Measurements from ENCODE around the gene PRR35.

The PRR35 gene

DNA sequence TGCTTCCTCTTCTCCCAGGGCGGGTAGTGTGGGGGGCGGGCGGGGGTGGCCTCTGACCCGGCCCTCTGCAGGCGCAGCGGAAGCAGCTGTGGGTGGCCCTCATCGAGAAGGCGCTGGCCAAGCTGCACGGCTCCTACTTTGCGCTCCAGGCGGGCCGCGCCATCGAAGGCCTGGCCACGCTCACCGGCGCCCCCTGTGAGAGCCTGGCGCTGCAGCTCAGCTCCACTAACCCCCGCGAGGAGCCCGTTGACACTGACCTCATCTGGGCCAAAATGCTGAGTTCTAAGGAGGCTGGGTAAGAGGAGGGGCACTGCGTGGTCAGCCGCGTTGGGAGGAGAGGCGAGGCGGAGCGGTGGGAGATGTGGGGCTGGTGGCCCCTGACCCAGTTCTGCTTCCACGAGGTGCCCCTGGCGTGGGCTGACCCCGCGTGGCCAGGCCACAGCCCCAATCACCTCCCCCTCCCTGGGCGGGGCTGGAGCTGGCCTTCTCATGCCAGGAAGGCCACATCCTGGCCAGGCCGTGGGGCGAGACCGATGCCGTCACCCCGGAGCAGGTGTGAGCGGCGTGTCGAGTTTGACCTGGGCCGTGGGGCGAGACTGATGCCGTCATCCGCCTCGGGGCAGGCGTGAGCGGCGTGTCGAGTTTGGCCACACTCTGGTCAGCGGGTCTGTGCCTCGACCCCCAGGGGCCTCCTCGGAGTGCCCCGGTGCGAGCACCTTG, 10.5 kb upstream of the PRR35 start:
- DNase-seq: no peak

DNA sequence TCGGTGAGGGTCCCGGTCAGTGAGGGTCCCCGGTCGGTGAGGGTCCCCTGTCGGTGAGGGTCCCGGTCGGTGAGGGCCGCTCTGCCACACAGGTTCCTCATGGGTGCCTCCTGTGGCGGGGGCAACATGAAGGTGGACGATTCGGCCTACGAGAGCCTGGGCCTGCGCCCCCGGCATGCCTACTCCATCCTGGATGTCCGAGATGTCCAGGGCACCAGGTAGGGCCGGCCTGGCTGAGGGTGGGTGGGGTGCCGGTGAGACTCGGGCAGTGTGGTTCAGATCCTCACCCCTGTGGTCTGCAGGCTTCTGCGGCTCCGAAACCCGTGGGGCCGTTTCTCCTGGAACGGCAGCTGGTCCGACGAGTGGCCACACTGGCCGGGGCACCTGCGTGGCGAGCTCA, 9.0 kb upstream of the PRR35 start:
- DNase-seq: no peak

DNA sequence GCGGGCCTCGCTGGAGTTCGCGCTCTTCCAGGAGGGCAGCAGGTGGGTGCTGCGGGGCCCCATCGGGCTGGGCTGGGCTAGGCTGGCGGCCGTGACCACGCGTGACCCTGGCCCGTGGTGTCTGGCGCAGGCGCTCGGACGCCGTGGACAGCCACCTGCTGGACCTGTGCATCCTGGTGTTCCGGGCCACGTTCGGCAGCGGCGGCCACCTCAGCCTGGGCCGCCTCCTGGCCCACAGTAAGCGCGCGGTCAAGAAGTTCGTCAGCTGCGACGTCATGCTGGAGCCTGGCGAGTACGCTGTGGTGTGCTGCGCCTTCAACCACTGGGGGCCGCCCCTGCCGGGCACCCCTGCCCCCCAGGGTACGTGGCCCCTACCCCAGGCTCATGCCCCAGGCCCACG, 8.0 kb upstream of the PRR35 start:
- DNase-seq: no peak

DNA sequence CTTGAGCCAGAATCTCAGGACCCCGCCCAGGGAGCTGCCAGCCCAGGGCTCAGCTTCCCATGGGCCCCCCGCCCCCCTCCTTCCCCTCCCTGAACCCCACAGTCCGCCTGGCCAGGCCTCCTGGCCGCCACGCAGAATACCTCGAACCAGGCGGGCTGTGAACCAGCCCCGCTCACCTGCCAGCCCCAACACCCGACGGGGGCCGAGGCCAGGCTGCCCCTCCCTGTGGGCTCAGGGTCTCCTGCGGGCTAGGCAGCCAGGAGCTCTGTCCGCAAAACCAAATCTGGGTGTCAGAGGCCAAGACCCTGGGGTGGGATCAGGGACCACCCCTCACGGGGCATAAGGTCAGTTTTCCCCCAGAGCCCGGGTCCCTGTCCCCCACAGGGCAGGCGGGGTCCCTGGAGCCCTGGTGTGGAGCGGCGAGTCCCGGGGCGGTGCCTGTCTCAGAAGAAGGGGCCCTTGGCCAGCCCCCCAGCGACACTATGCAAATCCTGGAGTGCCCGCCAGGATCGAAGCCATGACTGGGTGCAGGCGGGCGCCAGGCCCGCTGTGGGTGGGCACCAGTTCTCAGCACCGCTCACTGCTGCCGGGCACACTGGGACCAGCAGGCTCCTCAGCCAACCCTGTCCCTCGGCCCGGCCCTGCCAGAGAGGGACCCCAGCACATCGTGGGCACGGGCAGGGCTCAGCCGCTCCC, 6.4 kb upstream of the PRR35 start:
- DNase-seq: no peak

DNA sequence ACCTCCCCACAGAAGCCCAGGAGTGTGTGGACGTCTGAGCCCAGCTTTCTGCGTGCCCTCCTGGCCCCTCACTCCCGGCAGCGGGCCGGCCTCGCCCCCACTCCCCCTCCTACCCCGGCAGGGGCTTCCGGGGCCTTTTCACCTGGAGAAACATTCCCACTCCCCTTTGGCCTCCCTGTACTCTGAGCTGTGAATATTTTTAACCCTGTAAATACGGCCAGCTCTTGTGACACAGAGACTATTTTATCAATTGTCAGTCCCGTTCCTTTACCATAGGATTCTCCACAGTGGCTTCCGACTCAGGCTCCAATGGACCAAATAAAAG, 5.9 kb upstream of the PRR35 start:
- no peak for DNase-seq

DNA sequence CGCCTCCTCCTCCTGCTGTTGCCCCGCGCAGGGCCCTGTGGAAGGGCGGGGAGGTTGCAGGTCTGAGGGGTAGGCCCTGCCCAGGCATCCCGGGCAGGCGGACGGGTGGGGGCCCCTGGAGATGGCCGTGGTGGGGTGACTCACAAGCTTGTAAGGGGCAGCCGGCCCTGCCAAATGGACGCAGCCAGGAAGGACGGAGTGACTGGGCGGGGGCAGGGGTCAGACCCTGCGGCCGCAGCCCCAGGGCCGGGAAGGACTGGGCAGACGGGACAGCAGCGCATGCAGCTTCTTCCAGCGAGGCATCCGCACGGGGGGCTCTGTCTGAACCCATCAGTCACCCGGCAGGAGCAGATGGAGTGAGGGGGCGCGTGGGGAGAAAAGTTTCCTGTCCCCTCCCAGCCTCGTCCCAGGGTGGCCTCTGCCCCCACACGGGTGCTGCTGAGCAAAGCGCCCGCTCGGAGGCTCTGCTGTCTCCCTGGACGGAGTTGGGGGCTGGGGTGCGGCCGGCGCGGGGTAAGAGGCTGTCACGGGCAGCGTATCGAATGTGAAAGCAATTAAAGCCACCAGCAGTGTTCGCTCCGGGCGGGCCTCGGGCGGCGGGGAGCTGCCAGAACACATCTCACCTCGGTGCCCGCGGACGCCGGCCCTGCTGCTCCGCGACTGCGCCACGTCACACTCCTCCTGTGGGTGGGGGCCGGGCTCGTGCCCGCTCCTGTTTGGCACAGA, 5.4 kb upstream of the PRR35 start:
- DNase-seq: no peak

DNA sequence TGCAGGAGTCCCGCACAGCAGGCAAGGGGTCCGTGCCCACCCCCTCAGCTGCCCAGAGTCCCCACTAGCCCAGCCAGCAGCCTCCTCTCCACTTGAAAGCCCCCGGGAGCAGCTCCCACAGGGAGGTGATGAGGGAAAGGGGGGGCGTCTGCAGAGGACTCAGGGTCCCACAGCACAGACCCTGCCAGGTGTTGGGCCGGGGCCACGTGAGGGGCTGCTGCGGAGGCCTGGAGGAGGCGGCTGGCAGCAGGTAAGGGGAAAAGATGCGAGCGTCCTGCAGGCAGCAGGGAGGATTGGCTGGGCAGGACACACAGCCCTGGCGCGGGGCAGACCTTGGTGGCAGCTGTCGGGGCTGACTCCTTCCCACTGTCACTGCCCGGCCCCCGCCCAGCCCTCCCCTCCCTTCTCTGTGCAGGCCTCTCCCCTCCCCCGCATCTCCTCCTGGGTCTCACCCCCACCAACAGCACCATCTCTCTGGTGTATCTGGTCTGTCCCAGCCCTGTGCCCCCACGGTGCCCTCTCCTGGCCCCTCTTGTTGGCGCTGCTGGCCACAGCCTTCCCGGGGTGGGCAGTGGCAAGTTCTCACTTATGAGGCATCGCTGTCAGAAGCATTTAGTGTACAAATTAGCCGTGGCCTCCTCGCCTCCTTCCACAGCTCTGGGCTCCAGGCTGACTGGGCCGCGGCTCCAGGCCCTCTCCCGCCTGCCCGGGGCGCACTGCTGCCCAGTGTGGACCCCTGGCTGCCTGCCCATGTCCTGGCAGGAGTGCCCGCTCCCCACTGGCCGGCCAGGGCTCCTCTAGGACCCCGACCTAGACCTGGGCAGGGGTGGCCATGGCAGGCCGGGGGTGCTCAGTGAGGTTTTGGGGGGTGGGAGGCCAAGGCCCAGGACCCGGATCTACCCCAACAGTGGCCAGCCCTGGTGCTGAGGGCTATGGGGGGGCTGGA, 4.4 kb upstream of the PRR35 start:
- DNase-seq: no peak

DNA sequence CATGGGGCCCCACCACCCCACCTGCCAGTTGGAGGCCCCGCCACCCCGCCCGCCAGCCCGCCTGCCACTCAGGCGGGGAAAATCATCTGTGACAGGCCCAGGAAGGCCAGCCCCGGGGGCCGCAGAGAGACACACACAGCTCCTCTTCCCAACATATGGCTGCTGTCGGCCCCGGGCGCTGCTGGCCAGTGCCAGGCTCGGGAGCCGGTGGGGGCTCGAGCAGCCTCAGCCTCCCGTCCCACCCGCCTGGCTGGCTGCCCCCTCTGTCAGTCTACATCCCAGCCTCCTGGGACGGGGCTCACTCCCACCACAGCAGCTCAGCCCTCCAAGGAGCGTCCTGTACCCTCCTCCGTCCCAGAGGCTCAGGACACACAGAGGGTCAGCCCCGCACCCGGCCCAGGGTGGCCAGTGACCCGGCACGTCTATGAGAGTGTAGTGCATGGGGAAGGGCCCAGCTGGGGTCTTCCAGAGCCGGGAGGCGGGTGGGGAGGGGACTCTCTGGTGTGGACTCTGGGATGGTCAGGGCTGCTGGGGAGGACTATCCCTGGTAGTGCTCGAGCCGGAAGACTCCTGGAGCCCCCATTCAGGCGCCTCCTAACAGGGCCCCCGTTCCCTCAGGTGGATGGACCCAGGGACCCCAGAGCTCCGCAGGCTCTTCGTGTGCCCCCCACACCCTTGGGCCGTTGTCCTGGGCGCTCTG, 3.6 kb upstream of the PRR35 start:
- DNase-seq: no peak

DNA sequence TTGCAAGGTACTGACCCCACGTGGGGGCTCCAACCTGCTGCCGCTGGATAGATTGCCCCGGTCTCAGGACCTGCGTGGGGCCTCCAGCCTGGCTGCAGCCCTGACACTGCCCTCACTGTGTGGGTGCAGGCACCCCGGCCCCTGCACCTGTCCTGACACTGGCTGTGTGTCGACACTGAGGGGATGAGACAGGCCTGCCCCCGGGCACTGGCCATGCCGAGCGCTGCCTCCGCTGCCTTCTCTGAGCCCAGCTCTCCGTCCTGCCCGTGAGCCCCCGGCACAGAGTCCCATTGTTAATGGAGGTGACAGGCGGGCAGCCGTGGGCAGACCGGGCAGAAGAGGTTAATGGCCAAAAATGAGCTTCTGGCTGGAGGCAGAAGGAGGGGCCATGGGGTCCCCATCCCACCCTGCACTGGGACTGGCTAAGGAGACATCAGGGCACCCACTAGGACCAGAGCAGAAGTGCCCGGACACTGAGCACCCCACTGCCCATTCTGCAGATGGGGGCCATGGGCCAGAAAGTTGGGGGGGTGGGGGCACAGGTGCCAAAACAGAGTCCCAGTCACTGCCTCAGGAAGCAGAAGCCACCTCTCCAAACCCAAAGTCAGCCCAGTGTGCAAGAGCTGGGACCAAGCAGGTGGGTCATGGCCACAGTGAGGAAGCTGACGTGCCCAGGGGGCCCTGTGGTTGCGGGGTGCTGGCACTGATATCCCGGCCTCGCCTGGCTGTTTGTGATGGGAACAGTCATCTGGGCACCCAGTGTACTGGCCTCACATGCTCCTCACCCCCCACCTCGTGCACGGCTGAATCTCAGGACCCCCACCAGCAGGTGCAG, 2.5 kb upstream of the PRR35 start:
- no peak for DNase-seq

DNA sequence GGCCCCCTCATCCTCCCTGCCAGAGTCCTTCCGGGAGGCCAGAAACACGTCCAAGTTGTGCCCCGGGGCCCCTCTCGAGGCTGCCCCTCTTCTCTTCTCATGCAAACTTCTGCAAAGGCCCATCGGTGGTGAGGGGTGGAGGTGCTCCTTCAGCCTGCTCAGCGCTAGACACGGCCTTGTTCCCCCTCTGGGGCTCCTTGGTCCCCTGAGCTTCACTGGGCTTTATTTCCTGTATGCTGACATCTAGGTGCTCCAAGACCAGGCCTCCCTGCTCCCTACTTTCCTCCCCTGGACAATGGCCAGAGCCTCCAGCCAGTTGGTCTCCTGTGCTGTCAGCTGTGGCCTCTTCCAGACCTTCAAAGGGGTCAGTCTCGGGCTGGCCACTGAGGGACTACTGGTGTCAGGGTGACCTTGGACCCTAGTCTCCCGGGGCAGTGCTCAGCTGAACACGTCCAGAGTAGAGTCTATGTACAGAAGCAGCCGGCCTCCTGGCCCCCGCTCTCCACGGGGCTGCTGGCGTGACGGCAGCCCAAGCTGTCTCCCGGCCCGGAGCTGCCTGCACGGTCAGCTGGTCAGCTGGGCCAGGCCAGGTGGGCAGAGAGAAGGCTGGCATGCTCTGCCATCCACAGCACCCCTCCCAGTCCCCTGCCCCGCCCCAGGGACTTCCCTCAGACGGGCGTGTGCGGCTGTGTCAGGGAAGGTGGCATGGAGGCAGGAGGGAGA, 1.7 kb upstream of the PRR35 start:
- DNase-seq: no peak

DNA sequence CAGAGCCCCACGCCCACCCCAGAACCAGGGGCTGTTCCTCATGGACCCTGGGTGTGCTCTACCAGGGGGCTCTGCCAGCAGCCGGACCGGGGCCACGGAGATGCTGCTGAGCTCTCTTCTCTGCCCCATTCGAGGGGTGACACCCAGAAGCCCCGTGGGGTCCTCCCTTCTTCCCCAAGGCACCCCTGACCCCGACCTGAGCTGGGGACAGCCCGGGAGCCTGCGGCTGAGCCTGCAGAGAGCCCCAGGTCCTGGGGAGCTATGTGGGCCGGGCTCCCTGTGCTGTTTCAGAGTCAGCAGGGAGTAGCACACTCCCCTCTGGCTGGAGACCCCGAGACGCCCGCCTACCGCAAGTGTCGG, 1.2 kb upstream of the PRR35 start:
- no peak for DNase-seq

DNA sequence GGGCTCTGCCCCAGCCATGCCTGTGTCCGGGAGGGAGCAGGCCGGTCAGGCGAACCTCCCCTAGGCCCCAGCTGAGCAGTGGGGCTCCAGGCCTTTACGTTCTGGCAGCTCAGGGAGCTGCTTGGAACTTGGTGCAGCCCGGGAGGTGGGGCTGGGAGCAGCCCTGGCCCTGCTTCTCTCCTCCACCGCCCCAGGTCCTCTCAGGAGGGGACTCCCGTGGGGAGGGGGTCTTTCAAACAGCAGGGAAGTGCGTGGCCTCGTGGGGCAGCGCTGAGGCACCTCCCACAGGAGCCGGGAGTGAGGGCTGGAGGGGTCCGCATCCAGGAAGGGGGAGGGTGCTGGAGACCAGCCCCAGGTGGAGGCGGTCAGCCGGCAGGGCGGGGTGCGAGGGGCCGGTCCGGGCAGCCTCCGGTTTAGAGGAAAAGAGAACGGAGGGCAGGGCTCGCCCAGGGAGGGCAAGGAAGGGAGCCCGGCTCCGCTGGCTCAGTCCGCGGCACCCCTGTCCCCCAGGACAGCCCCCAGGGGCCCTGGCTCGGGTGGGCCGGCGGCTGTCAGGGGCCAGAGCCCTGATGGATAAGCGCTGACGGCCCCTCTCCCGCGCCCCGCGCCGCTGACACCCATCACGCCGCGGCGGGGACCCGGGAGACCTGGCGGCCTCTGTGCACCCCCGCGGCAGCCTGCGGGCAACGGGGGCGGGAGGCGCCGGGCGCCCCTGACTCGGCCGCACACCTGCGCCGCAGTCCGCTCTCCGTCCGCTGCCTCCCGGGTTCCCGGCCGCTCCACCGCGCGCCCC, 587 bp upstream of the PRR35 start:
- no peak for DNase-seq

DNA sequence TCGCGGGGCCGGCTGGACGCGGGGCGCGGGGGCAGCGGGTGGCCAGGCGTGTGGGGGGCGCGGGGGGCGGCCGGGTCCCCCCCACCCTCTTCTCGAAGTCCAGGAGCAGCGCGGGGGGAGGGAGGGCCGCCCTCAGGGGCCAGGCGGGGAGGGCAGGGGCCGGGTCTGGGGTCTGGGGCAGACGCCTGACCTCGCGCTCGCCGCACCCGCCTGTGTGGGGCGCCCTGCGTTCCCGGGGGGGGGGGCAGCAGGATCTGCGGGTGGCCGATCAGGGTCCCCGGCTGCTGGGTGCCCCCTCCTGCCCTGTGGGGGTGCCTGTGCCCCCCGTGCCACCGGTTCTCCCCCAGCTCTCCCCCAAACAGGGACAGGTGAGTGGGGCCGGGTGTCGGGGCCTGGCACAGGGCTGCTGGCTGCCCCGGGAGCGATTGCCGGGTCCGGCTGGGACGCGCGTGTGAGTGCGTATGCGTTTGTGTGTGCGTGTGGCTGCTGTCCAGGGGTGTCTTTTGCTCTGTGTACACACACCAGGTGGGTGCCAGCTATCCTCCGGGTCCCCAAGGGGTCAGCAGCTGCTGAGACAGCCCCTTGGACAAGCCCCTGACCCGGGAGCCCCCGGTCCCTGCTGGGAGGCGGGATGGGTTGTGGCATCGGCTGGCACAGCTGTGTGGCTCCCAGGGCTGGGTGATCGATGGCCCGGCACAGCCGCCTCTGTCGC, 663 bp downstream of the PRR35 start:
- no peak for DNase-seq

DNA sequence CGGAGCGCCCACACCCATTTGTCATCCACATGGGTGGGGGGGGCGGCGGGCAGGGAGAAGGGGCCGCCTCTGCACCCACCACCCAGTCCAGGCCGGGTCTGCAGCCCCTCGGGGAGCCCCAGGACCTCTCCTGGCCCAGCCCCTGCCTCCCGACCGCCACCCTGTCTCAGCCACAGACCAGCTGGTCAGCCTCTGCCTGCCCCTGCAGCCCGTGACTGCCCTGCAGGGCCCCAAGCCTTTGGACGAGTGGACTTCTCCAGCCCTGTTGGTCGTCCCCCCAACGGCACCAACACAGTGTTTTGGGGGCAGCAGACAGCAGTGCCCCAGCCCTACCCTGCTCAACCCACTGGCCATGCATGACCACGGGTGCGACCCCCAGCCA, 1.2 kb downstream of the PRR35 start:
- no peak for DNase-seq

DNA sequence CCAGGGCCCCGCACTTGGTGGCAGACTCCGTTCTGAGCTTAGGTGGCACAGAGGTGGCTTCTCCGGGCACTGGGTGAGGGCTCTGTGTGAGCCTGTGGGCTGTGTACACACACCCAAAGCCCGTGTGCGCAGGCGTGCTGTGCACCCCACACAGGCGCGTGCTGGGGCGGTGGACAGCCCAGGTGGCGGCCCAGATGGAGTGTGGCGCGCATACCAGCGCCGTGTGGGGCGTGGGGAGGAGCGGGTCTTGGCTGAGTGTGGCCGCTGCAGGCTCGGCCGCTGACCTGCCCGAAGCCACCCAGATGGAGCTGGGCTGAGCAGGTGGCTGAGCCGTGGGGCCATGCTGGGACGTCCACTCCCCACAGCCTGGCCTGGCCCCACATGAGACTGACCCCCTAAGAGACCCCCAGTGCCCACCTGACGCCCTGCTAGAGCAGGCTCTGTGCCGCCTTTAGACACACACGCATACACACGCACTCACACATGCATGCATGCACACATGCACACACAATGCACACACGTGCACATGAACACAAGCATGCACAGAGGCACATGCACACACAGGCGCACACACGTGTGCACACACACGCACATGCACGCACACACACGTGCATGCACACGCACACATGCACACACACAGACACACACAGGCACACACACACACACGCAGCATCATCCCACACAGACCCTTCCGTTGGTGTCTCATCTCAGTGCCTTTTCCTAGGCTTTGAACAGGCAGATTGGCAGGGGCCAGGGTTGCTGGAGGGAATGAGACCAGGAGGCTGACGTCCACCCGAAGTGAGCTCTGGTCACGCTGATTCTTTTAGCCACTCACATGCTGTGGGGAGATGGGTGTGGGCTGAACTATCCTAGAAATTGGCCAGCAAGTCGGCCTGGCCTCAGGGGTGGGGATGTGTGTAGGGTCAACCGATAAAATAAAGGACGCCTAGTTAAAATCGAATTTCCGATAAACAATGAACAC, 2.1 kb downstream of the PRR35 start:
- DNase-seq: no peak

DNA sequence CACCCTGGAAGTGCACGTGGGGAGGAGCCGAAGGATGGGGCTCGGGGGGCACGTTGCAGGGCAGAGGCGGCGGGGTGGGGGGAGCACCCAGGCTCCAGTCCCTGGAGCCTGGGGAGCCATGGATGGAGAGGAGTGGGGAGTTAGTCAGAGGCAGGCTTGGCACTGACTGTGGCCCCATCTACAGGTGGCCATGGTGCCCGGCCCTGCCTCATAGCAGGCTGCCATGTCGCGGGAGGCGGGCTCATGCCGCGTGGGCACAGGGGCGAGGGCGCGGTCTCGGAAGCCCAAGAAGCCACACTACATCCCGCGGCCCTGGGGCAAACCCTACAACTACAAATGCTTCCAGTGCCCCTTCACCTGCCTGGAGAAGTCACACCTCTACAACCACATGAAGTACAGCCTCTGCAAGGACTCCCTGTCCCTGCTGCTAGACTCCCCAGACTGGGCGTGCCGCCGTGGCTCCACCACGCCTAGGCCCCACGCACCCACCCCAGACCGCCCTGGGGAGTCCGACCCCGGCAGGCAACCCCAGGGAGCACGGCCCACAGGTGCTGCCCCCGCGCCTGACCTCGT, 3.0 kb downstream of the PRR35 start:
- no peak for DNase-seq

DNA sequence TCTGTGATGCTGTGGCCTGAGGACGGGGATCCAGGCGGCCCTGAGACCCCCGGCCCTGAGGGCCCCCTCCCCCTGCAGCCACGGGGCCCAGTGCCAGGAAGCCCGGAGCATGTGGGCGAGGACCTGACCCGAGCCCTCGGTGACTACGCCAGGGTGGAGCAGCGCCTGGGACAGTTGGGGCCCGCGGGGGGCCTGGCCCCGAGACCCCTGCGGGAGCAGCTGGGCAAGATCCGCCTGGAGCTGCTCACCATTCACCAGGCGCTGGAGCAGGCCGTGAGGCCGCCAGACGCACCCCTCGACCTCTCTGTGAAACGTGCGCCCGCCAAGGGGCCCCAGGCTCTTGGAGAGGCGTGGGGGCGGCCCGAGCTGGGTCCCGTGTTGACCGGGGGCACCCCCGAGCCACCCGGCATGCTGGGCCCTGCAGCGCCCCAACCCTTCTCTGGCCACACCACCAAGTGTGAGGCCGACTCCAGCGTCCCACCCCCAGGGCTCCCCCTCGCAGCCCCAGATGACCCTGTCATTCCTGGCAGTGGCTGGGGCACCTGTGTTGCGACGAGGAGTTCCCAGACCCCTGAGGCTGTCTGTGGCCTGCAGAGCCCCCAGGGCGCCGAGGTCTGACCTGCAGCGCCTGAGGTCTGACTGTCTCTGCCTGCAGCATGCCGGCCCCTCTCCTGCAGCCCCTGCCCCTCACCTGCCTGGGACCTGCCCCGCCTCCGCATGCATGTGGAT, 4.7 kb downstream of the PRR35 start:
- no peak for DNase-seq
